ENCODE data around the gene DPEP1.

- TF ChIP-seq POLR2A (IDR thresholded peaks at IDR 0.05) (no peak), POLR2AphosphoS5 (IDR thresholded peaks at IDR 0.05) (peak in 1 of 3 donors; percentile 46)
These were observed 45.5 kb upstream of the DPEP1 start for GRCh38 chr16:89567656-89568594.

Data from spleen (tissue), 3 donors.